Measurements from ENCODE around the gene ADAMTSL4. TPM values are rescaled to one million over a fixed set of nuclear protein-coding genes. Genes with fewer than 3 reads are reported as not detected.

ADAMTSL4 gene
- total and polyA plus RNA-seq, 4 donors = 5.6 to 12.2 (median 11.5) TPM

GRCh38 chr1:150596095-150596892 lies 47.1 kb downstream of the ADAMTSL4 start:
- Histone ChIP-seq H3K9ac (ENCODE audit: low read depth in 1 of 2, low read length in 2 of 2) (no peak overlapping the region), H3K27ac (ENCODE audit: low read depth in 1 of 2, low read length in 2 of 2) (no peak overlapping the region), H3K4me1 (ENCODE audit: control insufficient read depth in 4 of 4, insufficient read depth in 4 of 4, low read length in 3 of 4) (peaks cover 0 to 1% (median 0%) of the 10 kb centered on the region in 4 donors), H3K27me3 (ENCODE audit: control insufficient read depth in 4 of 4, insufficient read depth in 4 of 4, low read length in 3 of 4) (no peaks in the 10 kb centered on the region), H3K9me3 (ENCODE audit: control insufficient read depth in 4 of 4, low read length in 3 of 4) (no peaks in the 10 kb centered on the region), H3K36me3 (ENCODE audit: control insufficient read depth in 4 of 4, insufficient read depth in 3 of 4, low read depth in 1 of 4, low read length in 3 of 4) (no peaks in the 10 kb centered on the region), H3K4me3 (ENCODE audit: low read depth in 1 of 3, low read length in 3 of 3) (no peak overlapping the region)
- DNase-seq (ENCODE audit: low spot score) = no peak
- 93% methylated on average over 7 of the region's 7 CpGs for WGBS
- TF ChIP-seq NR2F2 (IDR thresholded peaks at IDR 0.05) (no peak), FOXA2 (IDR thresholded peaks at IDR 0.05) (no peak), JUND (IDR thresholded peaks at IDR 0.05) (no peak), RXRA (IDR thresholded peaks at IDR 0.05) (no peak), CTCF (IDR thresholded peaks at IDR 0.05; ENCODE audit: low read depth, low read length, missing input control) (no peak), TAF1 (conservative IDR thresholded peaks at IDR 0.05) (no peak), SP1 (IDR thresholded peaks at IDR 0.05) (no peak), ZBTB33 (IDR thresholded peaks at IDR 0.05) (no peak), FOXA1 (IDR thresholded peaks at IDR 0.05) (no peak), MAX (IDR thresholded peaks at IDR 0.05) (no peak), REST (IDR thresholded peaks at IDR 0.05) (no peak), GABPA (IDR thresholded peaks at IDR 0.05 in 1 of 2, conservative IDR thresholded peaks at IDR 0.05 in 1 of 2) (no peak), EGR1 (IDR thresholded peaks at IDR 0.05; ENCODE audit: low read depth in 2 of 2) (no peak), RAD21 (IDR thresholded peaks at IDR 0.05) (no peak), HNF4A (conservative IDR thresholded peaks at IDR 0.05) (no peak), HNF4G (IDR thresholded peaks at IDR 0.05) (no peak)
- TF ChIP-seq, protein P1, sequence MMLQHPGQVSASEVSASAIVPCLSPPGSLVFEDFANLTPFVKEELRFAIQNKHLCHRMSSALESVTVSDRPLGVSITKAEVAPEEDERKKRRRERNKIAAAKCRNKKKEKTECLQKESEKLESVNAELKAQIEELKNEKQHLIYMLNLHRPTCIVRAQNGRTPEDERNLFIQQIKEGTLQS (IDR thresholded peaks at IDR 0.05) = no peak

Measured in liver (tissue), 9 donors.